Pancreas (tissue), 10 donors: ENCODE data around the gene CTTNBP2NL. TPM values are rescaled to one million over a fixed set of nuclear protein-coding genes. Genes with fewer than 3 reads are reported as not detected.
A peak's percentile ranks its signal among the peaks of the same experiment; 100 is the strongest.

Experiments used
- ATAC-seq, 4 donors: fragments of 200-7000 bp; cut with Tn5 transposase; one replicate each; pipeline versions ENCODE4 v1.8.0 to v1.9.1; 2020; ENCODE audit warnings: mild to moderate bottlenecking in 4 of 4, moderate library complexity in 4 of 4
- DNase-seq, 6 donors: peaks; one replicate each; pipeline ENCODE4 v3.0.0-alpha.2; 2020
- FAIRE-seq: peaks from 2 replicates; lab custom pipeline; 2012; peaks lifted over from hg19 to GRCh38; lab: Jason Lieb, UNC
- H3K27ac ChIP-seq, 4 donors: fragments of 200-600 bp; sonication (generic); 1 replicate in 3 of 4; 2 replicates in 1 of 4; pipeline versions ENCODE4 v1.5.0 to v1.8.0; 2020
- H3K27me3 ChIP-seq, 4 donors: fragments of 200-600 bp; one replicate each; pipeline ENCODE4 v1.8.0; 2021
- H3K36me3 ChIP-seq, 3 donors: fragments of 200-600 bp; sonication (generic) in 1 of 3; one replicate each; pipeline versions ENCODE4 v1.5.0 to v1.8.0; 2020 to 2021
- H3K4me1 ChIP-seq, 3 donors: fragments of 200-600 bp; one replicate each; pipeline ENCODE4 v1.8.0; 2021
- H3K4me3 ChIP-seq, 4 donors: fragments of 200-600 bp; sonication (generic) in 2 of 4; one replicate each; pipeline versions ENCODE4 v1.5.0 to v1.8.0; 2020 to 2021
- H3K9me3 ChIP-seq, 4 donors: fragments of 200-600 bp; one replicate each; pipeline ENCODE4 v1.8.0; 2021
- CTCF ChIP-seq, 4 donors: fragments of 200-600 bp; sonication (generic) in 3 of 4; IDR thresholded peaks; one replicate each; pipeline versions ENCODE4 v1.5.0 to v1.8.0; 2021; ENCODE audit warnings: antibody characterized with exemption in 4 of 4
- WGBS, 2 donors: extraction: QIAGEN DNeasy Blood & Tissue Kit; methylation state at CpG; one replicate each; pipeline ENCODE4 v1.1.7; 2013; 5-methylcytosine and 5-hydroxymethylcytosine counted together
- intact Hi-C, 3 donors: fragments of 100-400 bp; cut with DNase I; formaldehyde crosslinking; loops; one replicate each; pipeline versions ENCODE4 v1.11.1 to v1.14.2; 2022
- microRNA-seq, 2 donors: library from miRNA; unstranded; fragments of <30 nt; microRNA quantifications; one replicate each; pipeline versions ENCODE4 to v1.1.0, GENCODE V29; 2019 to 2020
- polyA plus RNA-seq, 2 donors: library from polyadenylated mRNA; stranded (reverse); fragments of 200-250 nt; gene quantifications; one replicate each; pipeline ENCODE4 v1.2.3, GENCODE V29; 2013
- total RNA-seq, 6 donors: library from RNA; stranded (reverse); fragmentation: NEBNext Ultra II Directional in 4 of 6; extraction: Animal tissue kit (Norgen Biotek cat#: 25700) in 4 of 6; gene quantifications; one replicate each; pipeline versions ENCODE4 v1.2.1 to v1.2.4, GENCODE V29; 2021 to 2023
- donor health status: healthy with polysubstance abuse.
- donor health status: DM: no; HTN: no; CAD: no; lungs with moderate emphysema.
- donor health status: DM: no; HTN: no; CAD: no.
- donor health status: control.
- donor health status: control.
- donor health status: Bipolar disorder and iron deficiency.
- donor health status: DM: yes; HTN: yes; CAD: no.
- donor health status: DM: no; HTN: no; CAD: no.
- donor health status: DM: no; HTN: no; CAD: no.
- donor health status: DM: yes; HTN: yes; CAD: no.

CTTNBP2NL gene
- total and polyA plus RNA-seq, 8 donors: 2.8 to 24.0 (median 5.8) TPM

GRCh38 chr1:112508278-112509004 is 112.4 kb downstream of the CTTNBP2NL start, which contains the start of gene WNT2B:
TSS of gene WNT2B (plus strand) at chr1:112508965. CDS start at chr1:112509263, 298 bp downstream.
- ATAC-seq (peak; percentile 61 to 80 (median 74)), FAIRE-seq (no peak), DNase-seq (peak in 5 of 6 donors; percentile 24 to 72 (median 47))
- Histone ChIP-seq H3K4me3 (peak within 1 kb of the TSS; percentile 31 to 65 (median 44)), H3K36me3 (no peaks in the 10 kb centered on the region), H3K27me3 (no peaks in the 10 kb centered on the region), H3K27ac (no peak within 1 kb of the TSS), H3K9me3 (no peaks in the 10 kb centered on the region), H3K4me1 (peaks cover 0 to 8% (median 5%) of the 10 kb centered on the region in 3 donors)
- WGBS, 2 donors: 1 to 2% methylated on average over 39 to 69 of the region's 69 CpGs
- TF ChIP-seq CTCF (IDR thresholded peaks at IDR 0.05): no peak
- intact Hi-C loops: loop anchor here in 2 of 3 donors (5.0 to 10.0 kb wide), 2 partner anchors 196 to 199 kb away; partner anchors contain the start of gene RHOC (in 2 of the 2)

GRCh38 chr1:112509005-112509659 is 113.1 kb downstream of the CTTNBP2NL start:
- Histone ChIP-seq H3K27ac (no peak overlapping the region), H3K4me1 (peaks cover 0 to 8% (median 5%) of the 10 kb centered on the region in 3 donors), H3K9me3 (no peaks in the 10 kb centered on the region), H3K36me3 (no peaks in the 10 kb centered on the region), H3K27me3 (no peaks in the 10 kb centered on the region), H3K4me3 (peak overlapping the region; percentile 31 to 65 (median 44))
- FAIRE-seq (no peak), DNase-seq (peak in 4 of 6 donors; percentile 20 to 71 (median 45)), ATAC-seq (peak in 3 of 4 donors; percentile 35 to 54 (median 39))
- WGBS, 2 donors: 23 to 26% methylated on average over 60 to 66 of the region's 66 CpGs
- TF ChIP-seq CTCF (IDR thresholded peaks at IDR 0.05): no peak
- intact Hi-C loops: loop anchor here in 2 of 3 donors (5.0 to 10.0 kb wide), 2 partner anchors 196 to 198 kb away; partner anchors contain the start of gene RHOC (in 2 of the 2)

- H3K4me1 ChIP-seq: peaks cover 0 to 8% (median 5%) of the 10 kb centered on the region in 3 donors
- H3K36me3 ChIP-seq: no peaks in the 10 kb centered on the region
- no peaks in the 10 kb centered on the region for H3K27me3 ChIP-seq
- H3K4me3 ChIP-seq: no peak overlapping the region
- WGBS, 2 donors: 70 to 77% methylated on average over 15 to 16 of the region's 16 CpGs
- H3K27ac ChIP-seq: no peak overlapping the region
- no peak for FAIRE-seq
- intact Hi-C loops: loop anchor here in 2 of 3 donors (5.0 to 10.0 kb wide), 2 partner anchors 195 to 198 kb away; partner anchors contain the start of gene RHOC (in 2 of the 2)
- H3K9me3 ChIP-seq: no peaks in the 10 kb centered on the region
- ATAC-seq: no peak
- no peak for TF ChIP-seq CTCF (IDR thresholded peaks at IDR 0.05)
- no peak for DNase-seq
Measured at GRCh38 chr1:112509660-112510178, 113.7 kb downstream of the CTTNBP2NL start.

DNA sequence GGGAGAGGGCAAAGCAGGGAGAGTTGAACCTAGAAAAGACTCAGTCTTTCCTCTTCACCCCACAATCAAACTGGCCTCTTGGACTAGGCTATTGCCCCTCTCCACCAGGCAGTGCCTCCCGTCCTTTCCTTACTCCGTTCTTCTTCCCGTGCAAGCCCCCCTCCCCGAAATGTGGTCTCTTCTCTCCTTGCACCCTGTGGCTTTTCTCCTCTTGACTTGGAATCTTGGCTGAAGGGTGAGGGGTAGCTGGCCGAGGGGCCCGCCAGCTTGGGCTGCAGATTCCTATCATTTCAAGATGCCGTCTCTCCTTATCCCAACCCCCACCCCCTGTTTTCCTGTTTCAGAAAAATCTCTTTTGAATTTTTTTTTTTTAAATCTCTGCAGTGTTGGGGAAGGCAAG is 114.3 kb downstream of the CTTNBP2NL start:
- no peak for ATAC-seq
- Histone ChIP-seq H3K4me3 (no peak overlapping the region), H3K36me3 (no peaks in the 10 kb centered on the region), H3K27me3 (no peaks in the 10 kb centered on the region), H3K4me1 (peaks cover 0 to 8% (median 5%) of the 10 kb centered on the region in 3 donors), H3K9me3 (no peaks in the 10 kb centered on the region), H3K27ac (no peak overlapping the region)
- 85 to 95% methylated on average over 7 of the region's 7 CpGs for WGBS, 2 donors
- intact Hi-C loops: no loop called here
- no peak for TF ChIP-seq CTCF (IDR thresholded peaks at IDR 0.05)
- FAIRE-seq: no peak
- DNase-seq: no peak

Small RNA genes within 50 kb of the gene (microRNA-seq; reads per million reads assigned to microRNA genes)
- 0 reads per million in 2 donors for gene MIR4256

Other genes with a start within 250 kb of the CTTNBP2NL start
- gene WNT2B, start 112.8 kb downstream of the CTTNBP2NL start, total RNA-seq: 1 to 10 TPM in 4 of 6 donors, under 1 TPM in 2; 0.79 to 2.7 (median 1.6) TPM
- gene WNT2B, start 112.8 kb downstream of the CTTNBP2NL start, polyA plus RNA-seq: 1 to 10 TPM in 1 of 2 donors, under 1 TPM in 1; 0.84 to 1.6 TPM
- gene ST7L, start 222.9 kb downstream of the CTTNBP2NL start, total RNA-seq: 10 to 100 TPM in 4 of 6 donors, 1 to 10 TPM in 2; 9.0 to 16.9 (median 11.2) TPM
- 10 to 100 TPM in 1 of 2 donors, 1 to 10 TPM in 1; 9.5 to 11.6 TPM for gene ST7L, start 222.9 kb downstream of the CTTNBP2NL start, polyA plus RNA-seq
- 10 to 100 TPM; 27.2 to 60.5 (median 34.7) TPM for gene CAPZA1, start 223.6 kb downstream of the CTTNBP2NL start, total RNA-seq
- gene CAPZA1, start 223.6 kb downstream of the CTTNBP2NL start, polyA plus RNA-seq: 10 to 100 TPM; 27.6 to 32.3 TPM